DMS 273 treated with DMSO at 0.1 percent for 48 hours (cell line): ENCODE data around the gene PRSS37.
"Not testable (repeated sequence)": the region's sequence is repeated elsewhere in the genome, so short reads cannot be mapped to it uniquely, and the experiment has no call there.

Experiments
- DNase-seq: peaks from one replicate; lab custom pipeline; 2025; lab: John Stamatoyannopoulos, UW

Gene PRSS37, protein sequence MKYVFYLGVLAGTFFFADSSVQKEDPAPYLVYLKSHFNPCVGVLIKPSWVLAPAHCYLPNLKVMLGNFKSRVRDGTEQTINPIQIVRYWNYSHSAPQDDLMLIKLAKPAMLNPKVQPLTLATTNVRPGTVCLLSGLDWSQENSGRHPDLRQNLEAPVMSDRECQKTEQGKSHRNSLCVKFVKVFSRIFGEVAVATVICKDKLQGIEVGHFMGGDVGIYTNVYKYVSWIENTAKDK

GRCh38 chr7:141841385-141841784, at the start of gene PRSS37:
Gene PRSS37, minus strand, starts transcription at chr7:141841485. Its CDS starts 436 bp downstream, at chr7:141841049.
- DNase-seq = no peak

- DNase-seq = no peak
Observed at GRCh38 chr7:141889321-141889720, 48.0 kb upstream of the PRSS37 start.

- no peak for DNase-seq
Observed at GRCh38 chr7:141884539-141885225, 43.4 kb upstream of the PRSS37 start.

- no peak for DNase-seq
Observed at GRCh38 chr7:141880960-141881359, 39.7 kb upstream of the PRSS37 start.

DNA sequence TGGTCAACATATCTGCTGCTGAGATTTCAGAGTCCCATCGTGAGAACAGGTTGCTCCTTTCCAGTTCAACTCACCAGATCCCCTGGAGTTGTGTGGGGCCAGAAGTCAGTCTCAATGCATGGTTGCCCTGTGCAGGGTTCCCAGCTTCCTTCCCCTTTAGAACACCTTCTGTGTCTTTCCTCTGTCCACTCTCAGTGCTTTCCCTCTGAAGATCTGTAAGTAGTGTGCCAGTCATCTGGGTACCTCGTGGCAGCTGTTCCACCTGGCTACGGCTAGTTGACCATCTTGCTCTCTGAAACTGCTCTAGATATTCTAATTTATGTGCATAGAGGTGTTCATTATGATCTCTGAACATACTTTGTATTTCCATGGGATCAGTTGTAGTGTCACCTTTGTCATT, 36.1 kb upstream of the PRSS37 start:
- DNase-seq = no peak

DNA sequence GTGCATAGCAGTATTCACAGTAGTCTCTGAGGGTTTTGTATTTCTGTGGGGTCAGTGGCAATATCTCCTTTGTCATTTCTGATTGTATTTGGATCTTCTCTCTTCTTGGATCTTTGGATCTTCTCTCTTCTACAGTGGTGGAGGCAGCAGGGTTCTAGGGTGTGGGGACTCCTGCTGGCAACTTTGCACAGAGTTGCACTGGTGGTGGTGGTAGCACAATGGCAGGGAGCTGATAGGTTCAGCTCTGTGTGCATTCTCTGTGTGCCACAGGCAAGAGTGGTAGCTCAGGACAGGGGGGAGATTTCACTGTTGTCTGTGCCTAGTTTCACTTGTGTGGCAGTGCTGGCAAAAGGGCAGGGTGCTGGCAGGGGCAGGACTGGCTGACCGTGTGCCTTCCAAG, 35.1 kb upstream of the PRSS37 start:
- no peak for DNase-seq

DNA sequence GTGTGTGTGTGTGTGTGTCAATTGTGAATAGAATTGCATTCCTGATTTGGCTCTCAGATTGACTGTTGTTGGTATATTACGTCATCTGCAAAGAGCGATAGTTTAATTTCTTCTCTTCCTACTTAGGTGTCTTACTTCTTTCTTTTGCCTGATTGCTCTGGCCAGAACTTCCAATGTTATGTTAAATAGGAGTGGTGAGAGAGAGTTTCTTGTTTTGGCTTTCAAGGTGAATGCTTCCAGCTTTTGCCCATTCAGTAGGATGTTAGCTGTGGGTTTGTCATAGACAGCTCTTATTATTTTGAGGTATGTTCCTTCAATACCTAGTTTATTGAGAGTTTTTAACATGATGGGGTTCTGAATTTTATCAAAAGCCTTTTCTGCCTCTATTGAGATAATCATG, 34.2 kb upstream of the PRSS37 start:
- no peak for DNase-seq

DNA sequence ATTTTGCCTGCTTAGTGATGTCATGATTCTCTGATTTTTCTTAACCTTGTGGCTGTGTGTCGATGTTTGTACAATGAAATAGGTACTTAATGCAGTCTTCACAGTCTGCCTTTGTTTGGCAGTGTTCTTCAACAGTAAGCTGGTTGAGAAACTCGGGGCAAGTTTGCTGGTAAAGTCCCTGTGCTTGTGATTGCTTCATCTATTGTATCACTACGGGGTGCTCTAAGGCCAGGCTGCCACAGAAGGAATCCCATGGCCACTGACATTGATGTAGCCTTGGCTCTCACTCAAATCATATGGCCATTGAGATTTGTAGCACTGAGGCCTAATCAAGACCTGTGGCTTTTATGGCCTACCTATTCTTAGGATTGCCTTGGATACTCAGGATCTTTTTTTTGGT, 33.5 kb upstream of the PRSS37 start:
- no peak for DNase-seq

- DNase-seq = no peak
Observed at GRCh38 chr7:141872931-141873330, 31.6 kb upstream of the PRSS37 start.

DNA sequence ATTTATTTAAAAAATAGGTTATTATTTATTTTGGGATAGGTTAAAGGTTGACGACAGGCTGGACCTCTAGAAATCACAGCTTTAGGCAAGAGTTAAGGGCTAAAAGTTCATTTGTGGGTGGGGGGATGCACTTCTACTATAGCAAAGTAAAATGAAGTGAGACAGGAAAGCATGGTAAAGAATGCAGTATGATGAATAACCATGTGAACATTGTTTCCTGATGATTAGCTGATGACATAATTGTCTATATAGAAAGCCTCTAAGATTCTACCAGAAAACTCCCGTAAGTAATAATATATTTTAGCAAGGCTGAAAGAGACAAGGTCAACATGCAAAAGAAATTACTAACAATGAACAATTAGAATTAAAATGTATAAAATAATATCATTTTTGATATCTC, 25.7 kb upstream of the PRSS37 start:
- no peak for DNase-seq

- no peak for DNase-seq
Observed at GRCh38 chr7:141864765-141865447, 23.6 kb upstream of the PRSS37 start.

GRCh38 chr7:141860207-141860606, 18.9 kb upstream of the PRSS37 start:
- DNase-seq = no peak

DNA sequence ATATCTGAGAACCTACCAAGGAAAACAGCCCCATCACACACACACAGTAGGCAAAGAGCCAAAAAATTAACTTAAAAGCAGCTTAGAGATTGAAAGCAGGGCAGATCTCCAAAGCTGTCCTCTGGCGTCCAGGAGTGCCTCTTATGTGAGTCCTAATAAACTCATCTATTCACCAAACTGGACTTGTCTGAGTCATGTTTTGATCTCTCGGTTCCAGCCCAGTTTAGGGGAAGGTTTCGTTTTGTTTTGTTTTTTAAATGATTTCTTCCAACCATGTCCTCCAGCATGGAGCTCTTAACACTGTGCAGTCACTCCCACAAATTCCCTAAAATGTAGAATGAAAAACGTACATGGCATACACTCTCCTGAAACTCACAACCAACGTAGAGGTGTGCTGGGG, 6.7 kb upstream of the PRSS37 start:
- DNase-seq = no peak

- peak; percentile 87 for DNase-seq
Observed at GRCh38 chr7:141844256-141844655, 3.0 kb upstream of the PRSS37 start.

- no peak for DNase-seq
Observed at GRCh38 chr7:141842904-141843303, 1.6 kb upstream of the PRSS37 start.

GRCh38 chr7:141840708-141841107, 577 bp downstream of the PRSS37 start:
- DNase-seq = no peak

- DNase-seq = no peak
Observed at GRCh38 chr7:141839256-141839655, 2.0 kb downstream of the PRSS37 start.

- DNase-seq = no peak
Observed at GRCh38 chr7:141838581-141838980, 2.7 kb downstream of the PRSS37 start.

DNA sequence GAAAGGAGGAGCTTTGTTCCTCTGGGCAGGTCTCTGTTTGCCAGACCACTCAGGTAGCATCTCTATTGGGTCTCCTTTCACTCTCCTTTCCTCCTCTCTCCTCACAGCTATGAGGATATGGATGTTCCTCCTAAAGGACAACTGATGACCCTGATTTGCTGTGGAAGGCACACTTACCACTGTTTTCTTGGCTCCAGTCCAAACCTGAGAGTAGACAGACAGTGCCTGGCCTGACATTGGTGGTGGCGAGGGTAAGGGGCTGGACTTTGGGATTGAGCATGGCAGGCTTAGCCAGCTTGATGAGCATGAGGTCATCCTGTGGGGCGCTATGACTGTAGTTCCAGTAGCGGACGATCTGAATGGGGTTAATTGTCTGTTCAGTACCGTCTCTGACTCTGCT, 3.6 kb downstream of the PRSS37 start:
- no peak for DNase-seq

DNA sequence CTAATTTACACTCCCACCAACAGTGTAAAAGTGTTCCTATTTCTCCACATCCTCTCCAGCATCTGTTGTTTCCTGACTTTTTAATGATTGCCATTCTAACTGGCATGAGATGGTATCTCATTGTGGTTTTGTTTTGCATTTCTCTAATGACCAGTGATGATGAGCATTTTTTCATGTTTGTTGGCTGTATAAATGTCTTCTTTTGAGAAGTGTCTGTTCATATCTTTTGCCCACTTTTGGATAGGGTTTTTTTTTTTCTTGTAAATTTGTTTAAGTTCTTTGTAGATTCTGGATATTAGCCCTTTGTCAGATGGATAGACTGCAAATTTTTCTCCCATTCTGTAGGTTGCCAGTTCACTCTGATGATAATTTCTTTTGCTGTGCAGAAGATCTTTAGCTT, 18.9 kb downstream of the PRSS37 start:
- not testable (repeated sequence) for DNase-seq

GRCh38 chr7:141820067-141820466, 21.2 kb downstream of the PRSS37 start:
- no peak for DNase-seq

DNA sequence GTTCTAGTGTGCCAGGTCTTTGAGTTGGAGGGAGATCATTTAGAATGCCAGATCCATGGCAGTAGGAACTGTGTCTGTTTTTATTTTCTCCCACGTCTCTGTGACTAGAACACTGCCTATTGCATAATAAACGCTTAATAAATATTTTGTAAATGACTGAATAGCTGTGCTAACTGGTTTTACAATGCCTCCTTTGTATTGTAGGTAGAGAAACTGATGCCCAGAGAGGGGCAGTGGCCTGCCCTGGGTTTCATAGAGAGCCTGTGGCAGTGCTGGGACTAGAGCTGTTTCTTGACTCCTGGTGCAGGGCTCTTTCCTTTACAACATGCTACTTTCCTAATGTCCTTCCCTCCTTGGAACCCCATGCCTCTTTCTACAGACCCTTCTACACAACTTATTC, 48.8 kb downstream of the PRSS37 start:
- no peak for DNase-seq

DNA sequence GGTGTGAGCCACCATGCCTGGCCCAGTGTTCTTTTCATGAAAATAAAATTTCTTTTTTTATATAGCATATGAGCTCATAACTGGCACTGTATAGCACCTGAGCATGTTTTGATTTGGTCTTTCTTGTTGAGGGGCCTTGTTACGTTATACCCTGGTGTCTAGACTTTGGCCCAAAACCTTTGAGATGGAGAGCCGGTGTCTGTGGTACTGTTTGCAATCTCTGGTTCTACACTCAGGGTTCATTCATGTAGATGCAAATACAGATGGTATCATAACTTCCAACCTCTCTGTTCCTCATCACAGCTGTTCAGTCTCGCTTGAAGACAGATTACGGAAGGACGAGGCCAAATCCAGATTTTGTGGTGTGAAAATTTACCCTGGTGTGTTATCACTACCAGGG, 51.4 kb downstream of the PRSS37 start, which contains the start of gene TAS2R5:
TSS of gene TAS2R5 (plus strand) at position 301 of the 400 bp plus-strand sequence. CDS start 145 bp downstream, outside the sequence.
- DNase-seq = no peak
